ENCODE measurements around the gene CCL28. TPM values are rescaled to one million over a fixed set of nuclear protein-coding genes. Genes with fewer than 3 reads are reported as not detected.

The CCL28 gene
- total and polyA plus RNA-seq, 11 donors = 0.06 to 1.6 (median 0.31) TPM; not detected in 1

DNA sequence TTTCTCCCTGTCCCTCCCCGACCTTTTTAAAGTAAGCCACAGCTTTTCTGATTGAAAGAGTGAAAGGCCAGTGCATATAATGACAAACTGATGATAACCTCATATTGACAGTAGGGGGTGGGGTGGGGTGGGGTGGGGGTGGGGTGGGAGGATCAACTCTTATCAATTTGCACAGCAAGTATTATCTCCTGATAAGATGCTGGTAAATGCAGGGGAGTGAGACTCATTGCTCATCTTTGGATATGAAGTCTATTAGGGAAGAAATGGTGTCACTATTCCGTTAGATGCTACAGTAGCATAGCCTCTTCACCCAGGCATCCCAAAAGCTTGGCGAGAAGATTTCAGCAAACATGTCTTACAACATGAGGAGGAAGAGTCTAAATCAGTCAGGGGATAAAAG is 60.1 kb downstream of the CCL28 start:
- H3K36me3 ChIP-seq = no peaks in the 10 kb centered on the region
- H3K9me3 ChIP-seq = no peaks in the 10 kb centered on the region
- peaks cover 0 to 12% (median 0%) of the 10 kb centered on the region in 9 donors for H3K27me3 ChIP-seq
- WGBS, 4 donors = 52 to 62% (median 56%) methylated on average over 3 of the region's 3 CpGs
- H3K4me1 ChIP-seq = no peaks in the 10 kb centered on the region
- intact Hi-C loops (cut with DNase I) = no loop called here
- H3K27ac ChIP-seq = no peak overlapping the region
- no peak for DNase-seq
- TF ChIP-seq, protein P1, sequence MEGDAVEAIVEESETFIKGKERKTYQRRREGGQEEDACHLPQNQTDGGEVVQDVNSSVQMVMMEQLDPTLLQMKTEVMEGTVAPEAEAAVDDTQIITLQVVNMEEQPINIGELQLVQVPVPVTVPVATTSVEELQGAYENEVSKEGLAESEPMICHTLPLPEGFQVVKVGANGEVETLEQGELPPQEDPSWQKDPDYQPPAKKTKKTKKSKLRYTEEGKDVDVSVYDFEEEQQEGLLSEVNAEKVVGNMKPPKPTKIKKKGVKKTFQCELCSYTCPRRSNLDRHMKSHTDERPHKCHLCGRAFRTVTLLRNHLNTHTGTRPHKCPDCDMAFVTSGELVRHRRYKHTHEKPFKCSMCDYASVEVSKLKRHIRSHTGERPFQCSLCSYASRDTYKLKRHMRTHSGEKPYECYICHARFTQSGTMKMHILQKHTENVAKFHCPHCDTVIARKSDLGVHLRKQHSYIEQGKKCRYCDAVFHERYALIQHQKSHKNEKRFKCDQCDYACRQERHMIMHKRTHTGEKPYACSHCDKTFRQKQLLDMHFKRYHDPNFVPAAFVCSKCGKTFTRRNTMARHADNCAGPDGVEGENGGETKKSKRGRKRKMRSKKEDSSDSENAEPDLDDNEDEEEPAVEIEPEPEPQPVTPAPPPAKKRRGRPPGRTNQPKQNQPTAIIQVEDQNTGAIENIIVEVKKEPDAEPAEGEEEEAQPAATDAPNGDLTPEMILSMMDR (IDR thresholded peaks at IDR 0.05) = no peak
- no peak for TF ChIP-seq POLR2A (IDR thresholded peaks at IDR 0.05)
- no peak overlapping the region for H3K4me3 ChIP-seq
- no peak for ATAC-seq

GRCh38 chr5:43348861-43349363 is 63.3 kb downstream of the CCL28 start:
- Histone ChIP-seq H3K27me3 (peaks cover 0 to 12% (median 0%) of the 10 kb centered on the region in 9 donors), H3K4me3 (no peak overlapping the region), H3K36me3 (no peaks in the 10 kb centered on the region), H3K9me3 (peaks cover 0 to 13% (median 0%) of the 10 kb centered on the region in 12 donors), H3K27ac (no peak overlapping the region), H3K4me1 (no peaks in the 10 kb centered on the region)
- 87 to 95% (median 92%) methylated on average over 1 of the region's 1 CpG for WGBS, 4 donors
- intact Hi-C loops (cut with DNase I) = no loop called here
- TF ChIP-seq, protein P1 (IDR thresholded peaks at IDR 0.05) = no peak
- no peak for TF ChIP-seq POLR2A (IDR thresholded peaks at IDR 0.05)
- no peak for ATAC-seq
- no peak for DNase-seq

GRCh38 chr5:43348207-43348606 is 64.0 kb downstream of the CCL28 start:
- DNase-seq (no peak), ATAC-seq (no peak)
- intact Hi-C loops (cut with DNase I) = no loop called here
- Histone ChIP-seq H3K27me3 (peaks cover 0 to 12% (median 0%) of the 10 kb centered on the region in 9 donors), H3K4me1 (no peaks in the 10 kb centered on the region), H3K27ac (no peak overlapping the region), H3K4me3 (no peak overlapping the region), H3K36me3 (no peaks in the 10 kb centered on the region), H3K9me3 (peaks cover 0 to 13% (median 0%) of the 10 kb centered on the region in 12 donors)
- 44 to 63% (median 53%) methylated on average over 4 of the region's 4 CpGs for WGBS, 4 donors
- TF ChIP-seq POLR2A (IDR thresholded peaks at IDR 0.05) = no peak
- TF ChIP-seq, protein P1 (IDR thresholded peaks at IDR 0.05) = no peak

GRCh38 chr5:43338862-43339261 is 73.3 kb downstream of the CCL28 start:
- DNase-seq (no peak), ATAC-seq (no peak)
- no peaks in the 10 kb centered on the region for H3K4me1 ChIP-seq
- H3K4me3 ChIP-seq = no peak overlapping the region
- TF ChIP-seq, protein P1 (IDR thresholded peaks at IDR 0.05) = no peak
- no peak for TF ChIP-seq POLR2A (IDR thresholded peaks at IDR 0.05)
- H3K36me3 ChIP-seq = no peaks in the 10 kb centered on the region
- intact Hi-C loops (cut with DNase I) = no loop called here
- H3K9me3 ChIP-seq = peaks cover 0 to 33% (median 20%) of the 10 kb centered on the region in 12 donors
- WGBS, 4 donors = 60 to 68% (median 67%) methylated on average over 1 of the region's 1 CpG
- H3K27ac ChIP-seq = no peak overlapping the region
- H3K27me3 ChIP-seq = no peaks in the 10 kb centered on the region

Measured in heart left ventricle (tissue), 16 donors.